ENCODE measurements around the gene PIRT.

DNA sequence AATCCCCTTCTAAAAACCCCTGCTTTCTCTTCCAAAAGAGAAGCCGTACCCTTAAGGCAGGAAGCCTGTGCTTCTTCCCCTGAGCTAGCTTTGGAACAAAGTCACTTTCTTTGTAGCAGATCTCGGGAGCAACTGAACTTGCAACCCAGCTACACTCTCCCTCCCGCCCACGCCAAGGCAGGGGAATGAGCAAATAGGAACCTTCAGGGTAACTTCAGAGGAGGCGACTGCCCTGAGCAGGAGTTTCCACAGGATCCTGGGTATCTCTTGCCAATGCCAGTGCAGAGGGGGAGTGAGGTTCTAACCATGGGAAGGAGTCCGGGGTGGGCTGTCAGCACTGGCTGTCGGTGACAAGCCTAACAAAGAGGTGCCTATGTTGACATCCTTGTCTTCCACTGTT is 5.9 kb upstream of the PIRT start:
- no peak for TF ChIP-seq POLR2A (IDR thresholded peaks at IDR 0.05)
- TF ChIP-seq, protein P1, sequence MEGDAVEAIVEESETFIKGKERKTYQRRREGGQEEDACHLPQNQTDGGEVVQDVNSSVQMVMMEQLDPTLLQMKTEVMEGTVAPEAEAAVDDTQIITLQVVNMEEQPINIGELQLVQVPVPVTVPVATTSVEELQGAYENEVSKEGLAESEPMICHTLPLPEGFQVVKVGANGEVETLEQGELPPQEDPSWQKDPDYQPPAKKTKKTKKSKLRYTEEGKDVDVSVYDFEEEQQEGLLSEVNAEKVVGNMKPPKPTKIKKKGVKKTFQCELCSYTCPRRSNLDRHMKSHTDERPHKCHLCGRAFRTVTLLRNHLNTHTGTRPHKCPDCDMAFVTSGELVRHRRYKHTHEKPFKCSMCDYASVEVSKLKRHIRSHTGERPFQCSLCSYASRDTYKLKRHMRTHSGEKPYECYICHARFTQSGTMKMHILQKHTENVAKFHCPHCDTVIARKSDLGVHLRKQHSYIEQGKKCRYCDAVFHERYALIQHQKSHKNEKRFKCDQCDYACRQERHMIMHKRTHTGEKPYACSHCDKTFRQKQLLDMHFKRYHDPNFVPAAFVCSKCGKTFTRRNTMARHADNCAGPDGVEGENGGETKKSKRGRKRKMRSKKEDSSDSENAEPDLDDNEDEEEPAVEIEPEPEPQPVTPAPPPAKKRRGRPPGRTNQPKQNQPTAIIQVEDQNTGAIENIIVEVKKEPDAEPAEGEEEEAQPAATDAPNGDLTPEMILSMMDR (IDR thresholded peaks at IDR 0.05): no peak
